Thyroid gland (tissue), 4 donors: ENCODE data around the gene DBF4.
"Not testable (repeated sequence)": the region's sequence is repeated elsewhere in the genome, so short reads cannot be mapped to it uniquely, and the experiment has no call there.

Experiments used
- CTCF ChIP-seq, 6 experiments: fragments of 200-600 bp in 3 of 6; fragments of 450-650 bp in 3 of 6; sonication (generic) in 3 of 6; IDR thresholded peaks; one replicate each; pipeline ENCODE4 v1.5.1; 2016 to 2019; ENCODE audit warnings: antibody characterized with exemption in 6 of 6, mild to moderate bottlenecking in 2 of 6, inconsistent platforms in 1 of 6, moderate library complexity in 1 of 6
- POLR2A ChIP-seq, 2 donors: fragments of 450-650 bp; IDR thresholded peaks; one replicate each; pipeline ENCODE4 v1.6.1; 2017; ENCODE audit warnings: antibody characterized with exemption in 2 of 2, mild to moderate bottlenecking in 2 of 2, moderate library complexity in 1 of 2

- TF ChIP-seq CTCF, POLR2A (IDR thresholded peaks at IDR 0.05): not testable (repeated sequence)
These were observed 9.8 kb upstream of the DBF4 start for GRCh38 chr7:87866533-87866932.
